ENCODE results near the gene CYP4F22.
"Not testable (repeated sequence)": the region's sequence is repeated elsewhere in the genome, so short reads cannot be mapped to it uniquely, and the experiment has no call there.

The CYP4F22 gene

GRCh38 chr19:15508035-15508710, at the start of gene CYP4F22:
Gene CYP4F22, plus strand, starts transcription at chr19:15508525. Its CDS starts 16,812 bp downstream, at chr19:15525337.
- Histone ChIP-seq H3K36me3 (ENCODE audit: control insufficient read depth, insufficient read depth, low read length) (no peaks in the 10 kb centered on the region), H3K9ac (ENCODE audit: low read depth, low read length) (peak within 1 kb of the TSS; percentile 60), H3K9me3 (ENCODE audit: control insufficient read depth, insufficient read depth, low read length) (no peaks in the 10 kb centered on the region), H3K4me1 (ENCODE audit: control insufficient read depth, insufficient read depth, low read length) (no peaks in the 10 kb centered on the region), H3K4me3 (ENCODE audit: low read depth, low read length) (peak within 1 kb of the TSS; percentile 59), H3K27me3 (ENCODE audit: control insufficient read depth, insufficient read depth, low read length) (peaks cover 26% of the 10 kb centered on the region)

DNA sequence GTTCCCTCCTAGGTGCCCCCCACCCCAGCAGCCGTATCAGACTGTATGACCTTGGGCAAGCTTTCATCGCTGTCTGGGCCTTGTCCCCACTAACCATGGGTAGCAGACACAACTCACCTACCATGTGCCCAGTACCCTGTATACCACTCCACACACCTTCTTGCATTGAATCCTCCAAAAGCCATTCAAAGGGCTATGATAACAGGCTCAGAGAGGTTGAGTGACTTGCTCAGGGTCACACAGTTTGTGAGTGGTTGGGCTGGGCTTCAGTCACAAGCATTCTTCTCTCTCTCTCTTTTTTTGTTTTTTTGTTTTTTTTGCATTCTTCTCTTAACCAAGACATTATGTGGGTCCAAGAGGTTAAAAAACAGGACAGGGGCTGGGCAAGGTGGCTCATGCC, 46.6 kb upstream of the CYP4F22 start:
- peaks cover 51% of the 10 kb centered on the region for H3K27me3 ChIP-seq (ENCODE audit: control insufficient read depth, insufficient read depth, low read length)
- H3K4me3 ChIP-seq (ENCODE audit: low read depth, low read length) = no peak overlapping the region
- no peaks in the 10 kb centered on the region for H3K36me3 ChIP-seq (ENCODE audit: control insufficient read depth, insufficient read depth, low read length)
- H3K4me1 ChIP-seq (ENCODE audit: control insufficient read depth, insufficient read depth, low read length) = peaks cover 2% of the 10 kb centered on the region
- H3K9ac ChIP-seq (ENCODE audit: low read depth, low read length) = no peak overlapping the region
- H3K9me3 ChIP-seq (ENCODE audit: control insufficient read depth, insufficient read depth, low read length) = no peaks in the 10 kb centered on the region

- Histone ChIP-seq H3K4me3 (ENCODE audit: low read depth, low read length) (peak overlapping the region; percentile 51), H3K9ac (ENCODE audit: low read depth, low read length) (peak overlapping the region; percentile 76), H3K9me3 (ENCODE audit: control insufficient read depth, insufficient read depth, low read length) (no peaks in the 10 kb centered on the region), H3K36me3 (ENCODE audit: control insufficient read depth, insufficient read depth, low read length) (no peaks in the 10 kb centered on the region), H3K27me3 (ENCODE audit: control insufficient read depth, insufficient read depth, low read length) (peaks cover 54% of the 10 kb centered on the region), H3K4me1 (ENCODE audit: control insufficient read depth, insufficient read depth, low read length) (no peaks in the 10 kb centered on the region)
These were observed 44.4 kb upstream of the CYP4F22 start for GRCh38 chr19:15463861-15464371.

DNA sequence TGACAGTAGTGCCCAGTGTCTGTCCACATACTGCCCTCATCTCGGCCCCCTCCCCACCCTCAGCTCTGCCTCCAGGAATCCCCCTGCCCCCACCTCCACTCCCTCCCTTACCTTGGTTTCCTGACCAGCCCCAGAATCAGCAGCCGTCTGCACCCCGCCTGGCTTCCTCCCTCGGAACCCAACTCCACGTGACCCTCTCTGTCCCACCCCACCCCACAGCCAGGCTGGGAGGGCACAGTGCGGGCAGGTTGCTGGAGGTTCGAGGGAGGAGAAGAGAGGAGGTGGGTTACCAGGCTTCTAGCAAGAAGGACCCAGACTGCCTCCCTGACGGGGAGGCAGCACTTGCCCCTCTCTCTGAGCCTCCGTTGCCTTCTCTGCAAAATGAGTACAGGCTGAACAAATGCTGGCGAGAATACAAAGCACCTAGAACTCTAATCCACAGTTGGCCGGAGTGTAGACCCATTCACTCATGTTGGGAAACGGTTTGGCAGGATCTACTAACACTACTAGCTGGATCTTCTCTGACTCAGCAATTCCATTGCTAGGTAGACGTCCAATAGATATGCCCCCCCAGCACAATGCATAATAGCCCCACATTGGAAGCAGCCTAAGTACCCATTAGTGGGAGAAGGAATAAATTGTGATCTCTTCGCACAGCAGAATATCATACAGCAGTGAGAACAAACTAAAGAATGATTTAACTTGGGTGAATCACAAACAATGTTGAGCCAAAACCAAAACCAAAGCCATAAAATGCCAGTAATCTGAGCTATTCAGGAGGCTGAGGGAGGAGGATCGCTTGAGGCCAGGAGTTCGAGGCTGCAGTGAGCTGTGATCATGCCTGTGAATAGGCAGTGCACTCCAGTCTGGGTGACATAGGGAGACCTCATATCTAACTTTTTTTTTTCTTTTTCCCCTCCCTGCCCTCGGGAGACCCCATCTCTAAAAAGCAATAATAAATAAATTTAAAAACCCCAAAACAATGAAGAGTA, 43.6 kb upstream of the CYP4F22 start, which contains the start of gene RASAL3:
Gene RASAL3, minus strand, starts transcription at position 151 of the 992 bp plus-strand sequence. CDS start 186 bp downstream, outside the sequence.
- H3K4me3 ChIP-seq (ENCODE audit: low read depth, low read length) = peak within 1 kb of the TSS; percentile 51

DNA sequence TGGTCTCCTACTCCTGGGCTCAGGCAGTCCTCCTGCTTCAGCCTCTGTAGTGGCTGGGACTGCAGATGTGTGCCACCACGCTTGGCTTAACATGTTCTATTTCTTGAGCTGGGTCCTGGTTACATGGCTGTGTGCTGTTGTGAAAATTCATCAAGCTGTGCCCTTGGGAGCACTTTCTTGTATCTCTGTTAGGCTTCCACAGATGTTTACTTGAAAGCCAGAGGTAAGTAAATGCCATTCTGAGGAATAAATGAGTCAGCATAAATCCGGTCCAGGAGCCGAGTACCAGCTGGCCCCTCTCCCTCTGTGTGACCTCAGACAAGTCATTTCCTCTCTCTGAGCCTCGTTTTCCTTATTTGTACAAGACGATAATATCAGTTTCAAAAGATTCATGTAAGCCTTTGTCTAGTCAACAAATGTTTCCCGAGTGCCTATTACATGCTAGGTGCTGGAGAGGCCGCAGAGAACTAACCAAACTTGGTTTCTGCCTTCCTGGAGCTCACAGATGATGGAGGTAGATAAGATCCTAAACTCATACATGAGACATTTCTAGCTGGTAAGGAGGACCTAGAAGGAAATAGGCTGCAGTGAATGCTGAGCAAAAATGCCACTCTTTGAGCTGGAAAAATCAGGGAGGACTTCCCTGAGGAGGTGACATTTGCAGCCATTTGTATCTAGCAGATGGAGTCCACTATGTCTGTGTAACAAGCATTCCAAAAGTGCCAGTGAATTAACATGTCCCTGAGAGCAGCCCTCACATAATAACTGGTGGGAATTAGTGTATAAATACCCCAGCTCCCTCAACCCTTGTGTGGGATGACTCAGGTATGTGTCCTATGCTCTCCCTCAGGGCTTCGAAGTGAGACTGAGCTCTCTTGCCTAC, 41.2 kb upstream of the CYP4F22 start:
- Histone ChIP-seq H3K4me1 (ENCODE audit: control insufficient read depth, insufficient read depth, low read length) (no peaks in the 10 kb centered on the region), H3K27me3 (ENCODE audit: control insufficient read depth, insufficient read depth, low read length) (peaks cover 54% of the 10 kb centered on the region), H3K36me3 (ENCODE audit: control insufficient read depth, insufficient read depth, low read length) (peaks cover 2% of the 10 kb centered on the region), H3K9ac (ENCODE audit: low read depth, low read length) (no peak overlapping the region), H3K9me3 (ENCODE audit: control insufficient read depth, insufficient read depth, low read length) (no peaks in the 10 kb centered on the region), H3K4me3 (ENCODE audit: low read depth, low read length) (no peak overlapping the region)

More for the DNA sequence above, 43.6 kb upstream of the CYP4F22 start, which contains the start of gene RASAL3:
- H3K27me3 ChIP-seq (ENCODE audit: control insufficient read depth, insufficient read depth, low read length) = peaks cover 54% of the 10 kb centered on the region
- H3K9me3 ChIP-seq (ENCODE audit: control insufficient read depth, insufficient read depth, low read length) = no peaks in the 10 kb centered on the region
- H3K4me1 ChIP-seq (ENCODE audit: control insufficient read depth, insufficient read depth, low read length) = no peaks in the 10 kb centered on the region
- H3K36me3 ChIP-seq (ENCODE audit: control insufficient read depth, insufficient read depth, low read length) = peaks cover under 1% of the 10 kb centered on the region
- H3K9ac ChIP-seq (ENCODE audit: low read depth, low read length) = peak within 1 kb of the TSS; percentile 76

GRCh38 chr19:15467734-15468214, 40.6 kb upstream of the CYP4F22 start:
- H3K27me3 ChIP-seq (ENCODE audit: control insufficient read depth, insufficient read depth, low read length) = peaks cover 58% of the 10 kb centered on the region
- H3K9me3 ChIP-seq (ENCODE audit: control insufficient read depth, insufficient read depth, low read length) = no peaks in the 10 kb centered on the region
- H3K9ac ChIP-seq (ENCODE audit: low read depth, low read length) = no peak overlapping the region
- H3K4me1 ChIP-seq (ENCODE audit: control insufficient read depth, insufficient read depth, low read length) = no peaks in the 10 kb centered on the region
- no peak overlapping the region for H3K4me3 ChIP-seq (ENCODE audit: low read depth, low read length)
- H3K36me3 ChIP-seq (ENCODE audit: control insufficient read depth, insufficient read depth, low read length) = peaks cover 2% of the 10 kb centered on the region

DNA sequence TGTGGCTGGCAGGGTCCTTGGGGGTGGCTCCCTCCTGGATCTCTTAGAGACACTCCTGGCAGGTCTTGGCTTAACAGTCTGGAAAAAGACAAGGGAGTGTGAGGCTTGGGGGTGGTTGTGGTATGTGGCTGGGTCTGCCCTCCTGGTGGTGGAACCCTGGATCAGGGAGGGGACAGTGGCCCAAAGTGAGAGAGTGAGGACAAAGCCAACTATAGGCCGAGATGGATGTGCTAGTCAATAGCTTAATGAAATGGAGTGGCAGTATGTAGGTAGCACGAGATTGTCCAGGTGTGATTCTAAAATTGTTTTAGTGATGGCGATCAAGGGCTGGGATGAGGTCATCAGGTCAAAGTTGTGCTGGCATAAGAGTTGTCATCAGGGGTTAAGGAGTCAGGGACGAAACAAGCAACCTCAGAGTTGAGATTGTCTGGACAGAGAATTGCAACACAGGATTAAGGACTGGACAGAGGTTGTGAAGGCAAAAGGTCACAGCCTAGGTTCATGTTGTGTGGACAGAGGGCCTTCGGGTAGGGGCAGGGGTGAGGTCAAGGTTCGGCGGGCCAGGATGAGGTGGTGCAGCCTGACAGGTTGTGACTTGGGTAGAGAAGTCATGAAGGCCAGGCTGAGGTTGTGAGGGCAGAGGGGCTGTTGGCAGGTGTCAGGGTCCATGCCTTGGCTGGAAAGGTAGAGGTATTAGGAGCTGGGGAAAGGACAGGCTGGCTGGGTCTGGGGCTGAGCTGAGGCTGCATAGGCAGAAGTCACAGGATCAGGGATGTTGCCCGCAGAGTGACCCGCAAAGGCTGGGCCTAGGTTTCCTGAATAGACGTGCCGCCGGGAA, 39.4 kb upstream of the CYP4F22 start:
- Histone ChIP-seq H3K36me3 (ENCODE audit: control insufficient read depth, insufficient read depth, low read length) (peaks cover 2% of the 10 kb centered on the region), H3K27me3 (ENCODE audit: control insufficient read depth, insufficient read depth, low read length) (peaks cover 54% of the 10 kb centered on the region), H3K9me3 (ENCODE audit: control insufficient read depth, insufficient read depth, low read length) (no peaks in the 10 kb centered on the region), H3K4me3 (ENCODE audit: low read depth, low read length) (peak overlapping the region; percentile 77), H3K9ac (ENCODE audit: low read depth, low read length) (no peak overlapping the region), H3K4me1 (ENCODE audit: control insufficient read depth, insufficient read depth, low read length) (no peaks in the 10 kb centered on the region)

DNA sequence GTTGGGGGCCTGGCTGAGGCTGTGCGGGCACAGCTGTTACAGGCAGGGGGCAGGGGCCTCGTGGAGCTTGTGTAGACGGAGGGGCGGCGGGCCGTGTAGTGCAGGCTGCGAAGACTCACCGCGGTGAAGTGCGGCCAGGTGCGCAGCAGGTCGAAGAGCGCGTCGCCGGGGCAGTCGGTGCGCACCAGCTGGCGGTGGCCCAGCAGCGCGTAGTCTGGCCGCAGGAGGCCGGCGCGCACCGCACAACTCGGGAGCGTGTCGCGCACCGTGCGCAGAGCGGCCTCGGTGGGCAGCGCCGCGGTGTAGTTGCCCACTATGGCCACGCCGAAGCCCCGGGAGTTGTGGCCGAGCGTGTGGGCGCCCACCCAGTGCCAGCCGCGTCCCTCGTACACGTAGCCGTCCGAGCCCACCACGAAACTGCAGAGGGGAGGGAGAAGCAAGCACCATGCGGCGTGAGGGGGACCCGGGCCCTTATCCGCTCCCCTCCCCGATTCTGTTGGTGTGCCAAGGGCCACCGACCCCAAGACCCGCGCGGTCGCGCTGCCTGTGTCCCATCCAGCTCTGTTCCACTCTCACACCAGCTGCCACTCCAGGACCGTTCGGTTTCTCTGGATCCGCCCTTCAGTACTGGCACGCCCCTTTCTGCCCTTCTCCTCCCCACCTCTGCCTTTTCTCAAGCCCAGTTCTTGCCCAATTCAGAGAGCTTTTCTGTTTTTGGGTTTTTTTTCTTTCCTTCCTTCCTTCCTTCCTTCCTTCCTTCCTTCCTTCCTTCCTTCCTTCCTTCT, 38.6 kb upstream of the CYP4F22 start:
- H3K4me3 ChIP-seq (ENCODE audit: low read depth, low read length) = peak overlapping the region; percentile 77
- H3K4me1 ChIP-seq (ENCODE audit: control insufficient read depth, insufficient read depth, low read length) = no peaks in the 10 kb centered on the region
- no peaks in the 10 kb centered on the region for H3K9me3 ChIP-seq (ENCODE audit: control insufficient read depth, insufficient read depth, low read length)
- no peak overlapping the region for H3K9ac ChIP-seq (ENCODE audit: low read depth, low read length)
- peaks cover 51% of the 10 kb centered on the region for H3K27me3 ChIP-seq (ENCODE audit: control insufficient read depth, insufficient read depth, low read length)
- peaks cover 2% of the 10 kb centered on the region for H3K36me3 ChIP-seq (ENCODE audit: control insufficient read depth, insufficient read depth, low read length)

- peak overlapping the region; percentile 30 for H3K4me3 ChIP-seq (ENCODE audit: low read depth, low read length)
- no peak overlapping the region for H3K9ac ChIP-seq (ENCODE audit: low read depth, low read length)
- no peaks in the 10 kb centered on the region for H3K9me3 ChIP-seq (ENCODE audit: control insufficient read depth, insufficient read depth, low read length)
- peaks cover 44% of the 10 kb centered on the region for H3K27me3 ChIP-seq (ENCODE audit: control insufficient read depth, insufficient read depth, low read length)
- peaks cover 2% of the 10 kb centered on the region for H3K36me3 ChIP-seq (ENCODE audit: control insufficient read depth, insufficient read depth, low read length)
- no peaks in the 10 kb centered on the region for H3K4me1 ChIP-seq (ENCODE audit: control insufficient read depth, insufficient read depth, low read length)
These were observed 36.7 kb upstream of the CYP4F22 start for GRCh38 chr19:15471639-15472101.

GRCh38 chr19:15473821-15474220, 34.5 kb upstream of the CYP4F22 start:
- H3K4me1 ChIP-seq (ENCODE audit: control insufficient read depth, insufficient read depth, low read length); H3K9ac ChIP-seq (ENCODE audit: low read depth, low read length); H3K4me3 ChIP-seq (ENCODE audit: low read depth, low read length); H3K9me3 ChIP-seq (ENCODE audit: control insufficient read depth, insufficient read depth, low read length); H3K36me3 ChIP-seq (ENCODE audit: control insufficient read depth, insufficient read depth, low read length): not testable (repeated sequence)
- H3K27me3 ChIP-seq (ENCODE audit: control insufficient read depth, insufficient read depth, low read length) = peaks cover 23% of the 10 kb centered on the region
